Measurements from ENCODE around the gene MEAF6.

GRCh38 chr1:37464443-37464842, 50.1 kb downstream of the MEAF6 start:
- no peak for TF ChIP-seq CTCF (conservative IDR thresholded peaks at IDR 0.05 in 1 of 2, IDR thresholded peaks at IDR 0.05 in 1 of 2; ENCODE audit: low read depth in 1 of 2, low read length in 2 of 2)
- TF ChIP-seq EZH2 (IDR thresholded peaks at IDR 0.05; ENCODE audit: low read length, missing control alignments): no peak

Data from fibroblast of lung (primary cell).